Uterus (tissue), 4 donors: Measurements from ENCODE around the gene TMEM266. TPM values are rescaled to one million over a fixed set of nuclear protein-coding genes. Genes with fewer than 3 reads are reported as not detected.

Experiments used
- DNase-seq, 2 donors: peaks; one replicate each; pipeline ENCODE4 v3.0.0-alpha.2; 2019 to 2020
- H3K27ac ChIP-seq, 2 donors: fragments of 200-600 bp; sonication (generic); 1 replicate in 1 of 2; 2 replicates in 1 of 2; pipeline ENCODE4 v1.5.1; 2016 to 2018
- H3K27me3 ChIP-seq, 2 donors: fragments of 200-600 bp; sonication (generic); one replicate each; pipeline ENCODE4 v1.5.1; 2018 to 2019; ENCODE audit warnings: control low read depth in 1 of 2
- H3K36me3 ChIP-seq, 2 donors: fragments of 200-600 bp; sonication (generic); one replicate each; pipeline ENCODE4 v1.5.1; 2019; ENCODE audit warnings: control low read depth in 1 of 2
- H3K4me1 ChIP-seq, 2 donors: fragments of 200-600 bp; sonication (generic); one replicate each; pipeline ENCODE4 v1.5.1; 2018 to 2019; ENCODE audit warnings: control low read depth in 1 of 2
- H3K4me3 ChIP-seq, 2 donors: fragments of 200-600 bp; sonication (generic); 1 replicate in 1 of 2; 2 replicates in 1 of 2; pipeline ENCODE4 v1.5.1; 2018 to 2019; ENCODE audit warnings: mild to moderate bottlenecking in 1 of 2
- H3K9me3 ChIP-seq, 2 donors: fragments of 200-600 bp; sonication (generic); one replicate each; pipeline ENCODE4 v1.5.1; 2019; ENCODE audit warnings: control low read depth in 1 of 2
- CTCF ChIP-seq, 4 experiments: fragments of 200-600 bp in 2 of 4; fragments of 450-650 bp in 2 of 4; sonication (generic) in 2 of 4; IDR thresholded peaks; one replicate each; pipeline ENCODE4 v1.5.1; 2016 to 2019; ENCODE audit warnings: antibody characterized with exemption in 4 of 4, mild to moderate bottlenecking in 2 of 4, moderate library complexity in 1 of 4
- POLR2A ChIP-seq, 2 donors: fragments of 450-650 bp; IDR thresholded peaks; one replicate each; pipeline ENCODE4 v1.6.1; 2016; ENCODE audit warnings: antibody characterized with exemption in 2 of 2, mild to moderate bottlenecking in 1 of 2, moderate library complexity in 1 of 2
- intact Hi-C: fragments of 100-400 bp; cut with DNase I; formaldehyde crosslinking; loops from one replicate; pipeline ENCODE4 v1.15.1; 2023; ENCODE audit warnings: low total_unique reads
- total RNA-seq, 4 donors: library from RNA; depleted of rRNA in 3 of 4; stranded (reverse); fragments of >200 nt in 3 of 4; gene quantifications; one replicate each; pipeline versions ENCODE4 v1.1.0 to v1.2.4, GENCODE V29; 2014 to 2023
- donor health status: DM: yes; HTN: yes; CAD: no.

TMEM266 gene
- total RNA-seq, 4 donors from 2014 or later: 0.35 TPM; not detected in 3

- intact Hi-C loops: no loop called here
- Histone ChIP-seq H3K4me3 (no peak overlapping the region), H3K4me1 (peaks cover 4 to 6% of the 10 kb centered on the region in 2 donors), H3K9me3 (no peaks in the 10 kb centered on the region), H3K27me3 (no peaks in the 10 kb centered on the region), H3K36me3 (no peaks in the 10 kb centered on the region), H3K27ac (no peak overlapping the region)
- TF ChIP-seq CTCF (IDR thresholded peaks at IDR 0.05): no peak
- TF ChIP-seq POLR2A (IDR thresholded peaks at IDR 0.05): no peak
- DNase-seq: no peak
These were observed 140.3 kb downstream of the TMEM266 start for GRCh38 chr15:76200083-76200465.

- Histone ChIP-seq H3K27me3 (no peaks in the 10 kb centered on the region), H3K36me3 (no peaks in the 10 kb centered on the region), H3K4me3 (no peak overlapping the region), H3K9me3 (no peaks in the 10 kb centered on the region), H3K27ac (no peak overlapping the region), H3K4me1 (peaks cover 4 to 6% of the 10 kb centered on the region in 2 donors)
- TF ChIP-seq CTCF (IDR thresholded peaks at IDR 0.05) (no peak), POLR2A (IDR thresholded peaks at IDR 0.05) (no peak)
- intact Hi-C loops: no loop called here
- no peak for DNase-seq
These were observed 140.9 kb downstream of the TMEM266 start for GRCh38 chr15:76200641-76201105.

- peak in 1 of 2 donors; percentile 12 for DNase-seq
- intact Hi-C loops: no loop called here
These were observed 141.9 kb downstream of the TMEM266 start for GRCh38 chr15:76201536-76202255.

GRCh38 chr15:76203346-76204108 is 143.7 kb downstream of the TMEM266 start:
- no peaks in the 10 kb centered on the region for H3K9me3 ChIP-seq
- intact Hi-C loops: no loop called here

More at GRCh38 chr15:76201536-76202255, 141.9 kb downstream of the TMEM266 start:
- Histone ChIP-seq H3K4me1 (peaks cover 0 to 6% of the 10 kb centered on the region in 2 donors), H3K27ac (no peak overlapping the region), H3K27me3 (no peaks in the 10 kb centered on the region), H3K36me3 (no peaks in the 10 kb centered on the region), H3K4me3 (no peak overlapping the region), H3K9me3 (no peaks in the 10 kb centered on the region)
- TF ChIP-seq POLR2A (IDR thresholded peaks at IDR 0.05): no peak
- no peak for TF ChIP-seq CTCF (IDR thresholded peaks at IDR 0.05)

GRCh38 chr15:76204109-76204845 is 144.5 kb downstream of the TMEM266 start:
- Histone ChIP-seq H3K36me3 (no peaks in the 10 kb centered on the region), H3K4me3 (no peak overlapping the region), H3K27me3 (no peaks in the 10 kb centered on the region), H3K9me3 (no peaks in the 10 kb centered on the region), H3K4me1 (no peaks in the 10 kb centered on the region), H3K27ac (no peak overlapping the region)
- intact Hi-C loops: no loop called here
- no peak for DNase-seq
- TF ChIP-seq CTCF (IDR thresholded peaks at IDR 0.05) (no peak), POLR2A (IDR thresholded peaks at IDR 0.05) (no peak)

More at GRCh38 chr15:76203346-76204108, 143.7 kb downstream of the TMEM266 start:
- Histone ChIP-seq H3K4me3 (no peak overlapping the region), H3K4me1 (no peaks in the 10 kb centered on the region), H3K36me3 (no peaks in the 10 kb centered on the region), H3K27me3 (no peaks in the 10 kb centered on the region), H3K27ac (no peak overlapping the region)
- DNase-seq: peak in 1 of 2 donors; percentile 11
- TF ChIP-seq POLR2A (IDR thresholded peaks at IDR 0.05): no peak
